Psoas muscle (tissue), 8 donors: ENCODE measurements around the gene FARP2. TPM values are rescaled to one million over a fixed set of nuclear protein-coding genes. Genes with fewer than 3 reads are reported as not detected.
"Not testable (repeated sequence)": the region's sequence is repeated elsewhere in the genome, so short reads cannot be mapped to it uniquely, and the experiment has no call there.

Experiments used
- ATAC-seq, 4 donors: fragments of 200-7000 bp; cut with Tn5 transposase; one replicate each; pipeline ENCODE4 v1.9.1; 2020; ENCODE audit warnings: moderate library complexity in 3 of 4, mild to moderate bottlenecking in 2 of 4
- DNase-seq, 2 donors: peaks; one replicate each; pipeline ENCODE4 v3.0.0-alpha.2; 2020
- H3K27ac ChIP-seq: fragments of 200-600 bp; one replicate; pipeline ENCODE4 v1.8.0; 2022
- H3K27me3 ChIP-seq, 3 donors: fragments of 200-600 bp in 1 of 3; one replicate each; pipeline versions ENCODE4 v1.6.1 to v1.8.0; 2013 to 2022; ENCODE audit warnings: low read length in 2 of 3, mild to moderate bottlenecking in 2 of 3, moderate library complexity in 1 of 3; ENCODE audit not compliant: insufficient read depth in 3 of 3
- H3K36me3 ChIP-seq, 2 donors: fragments of 200-600 bp in 1 of 2; one replicate each; pipeline versions ENCODE4 v1.6.1 to v1.8.0; 2013 to 2022; ENCODE audit warnings: low read depth in 1 of 2, mild to moderate bottlenecking in 1 of 2, moderate library complexity in 1 of 2; ENCODE audit not compliant: insufficient read depth in 1 of 2
- H3K4me1 ChIP-seq: fragments of 200-600 bp; one replicate; pipeline ENCODE4 v1.8.0; 2022
- H3K4me3 ChIP-seq: fragments of 200-600 bp; one replicate; pipeline ENCODE4 v1.8.0; 2022; ENCODE audit warnings: mild to moderate bottlenecking
- H3K9me3 ChIP-seq: fragments of 200-600 bp; one replicate; pipeline ENCODE4 v1.8.0; 2022
- CTCF ChIP-seq: fragments of 200-600 bp; IDR thresholded peaks from one replicate; pipeline ENCODE4 v1.8.0; 2022; ENCODE audit warnings: antibody characterized with exemption
- WGBS, 3 donors: extraction: QIAGEN DNeasy Blood & Tissue Kit; methylation state at CpG; one replicate each; pipeline versions ENCODE4 v1.1.6 to v1.1.7; 2013; 5-methylcytosine and 5-hydroxymethylcytosine counted together
- intact Hi-C, 2 donors: fragments of 100-400 bp; cut with DNase I; formaldehyde crosslinking; loops; one replicate each; pipeline versions ENCODE4 v1.11.0 to v1.14.2; 2022
- polyA plus RNA-seq, 3 donors: library from polyadenylated mRNA; stranded (reverse); fragments of 200-250 nt; gene quantifications; one replicate each; pipeline ENCODE4 v1.2.3, GENCODE V29; 2013
- total RNA-seq, 4 donors: library from RNA; stranded (reverse); fragmentation: NEBNext Ultra II Directional in 2 of 4; extraction: Animal tissue kit (Norgen Biotek cat#: 25700) in 2 of 4; gene quantifications; one replicate each; pipeline versions ENCODE4 v1.2.1 to v1.2.4, GENCODE V29; 2021 to 2023
- donor health status: healthy with polysubstance abuse.
- donor health status: DM: no; HTN: no; CAD: no; lungs with moderate emphysema.
- donor health status: Bipolar disorder and iron deficiency.
- donor health status: healthy.
- donor health status: DM: yes; HTN: yes; CAD: no.
- donor health status: DM: no; HTN: no; CAD: no.
- donor health status: DM: no; HTN: no; CAD: no.
- donor health status: DM: yes; HTN: yes; CAD: no.

Gene FARP2
- total and polyA plus RNA-seq, 7 donors, result 5.8 to 18.4 (median 17.4) TPM

DNA sequence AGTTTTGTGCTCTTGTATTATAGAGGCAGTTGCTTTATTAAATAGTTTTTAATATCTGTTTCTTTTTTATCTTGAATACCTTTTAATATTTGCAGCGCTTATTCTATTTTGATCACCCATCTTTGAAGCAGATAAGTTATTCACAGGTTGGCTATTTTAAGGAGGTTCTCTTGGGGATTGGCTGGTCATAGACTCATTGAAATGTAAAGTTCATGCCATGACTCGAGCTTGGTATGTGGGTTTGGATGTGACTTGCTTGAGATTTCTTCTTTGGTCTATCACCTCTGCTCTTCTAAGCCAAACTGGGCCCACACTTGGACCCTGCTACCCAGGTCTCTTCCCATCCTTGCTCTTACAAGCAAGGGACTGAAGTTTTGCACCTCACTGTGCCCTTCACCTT lies 33.6 kb downstream of the FARP2 start:
- WGBS, 3 donors, result 74 to 86% (median 80%) methylated on average over 2 of the region's 2 CpGs
- no peaks in the 10 kb centered on the region for H3K27me3 ChIP-seq
- peaks cover 0 to 2% of the 10 kb centered on the region in 2 donors for H3K36me3 ChIP-seq
- no peaks in the 10 kb centered on the region for H3K4me1 ChIP-seq
- no peak overlapping the region for H3K4me3 ChIP-seq
- intact Hi-C loops, result no loop called here
- ATAC-seq (no peak), DNase-seq (no peak)
- no peak overlapping the region for H3K27ac ChIP-seq
- TF ChIP-seq CTCF, result no peak
- H3K9me3 ChIP-seq, result no peaks in the 10 kb centered on the region

DNA sequence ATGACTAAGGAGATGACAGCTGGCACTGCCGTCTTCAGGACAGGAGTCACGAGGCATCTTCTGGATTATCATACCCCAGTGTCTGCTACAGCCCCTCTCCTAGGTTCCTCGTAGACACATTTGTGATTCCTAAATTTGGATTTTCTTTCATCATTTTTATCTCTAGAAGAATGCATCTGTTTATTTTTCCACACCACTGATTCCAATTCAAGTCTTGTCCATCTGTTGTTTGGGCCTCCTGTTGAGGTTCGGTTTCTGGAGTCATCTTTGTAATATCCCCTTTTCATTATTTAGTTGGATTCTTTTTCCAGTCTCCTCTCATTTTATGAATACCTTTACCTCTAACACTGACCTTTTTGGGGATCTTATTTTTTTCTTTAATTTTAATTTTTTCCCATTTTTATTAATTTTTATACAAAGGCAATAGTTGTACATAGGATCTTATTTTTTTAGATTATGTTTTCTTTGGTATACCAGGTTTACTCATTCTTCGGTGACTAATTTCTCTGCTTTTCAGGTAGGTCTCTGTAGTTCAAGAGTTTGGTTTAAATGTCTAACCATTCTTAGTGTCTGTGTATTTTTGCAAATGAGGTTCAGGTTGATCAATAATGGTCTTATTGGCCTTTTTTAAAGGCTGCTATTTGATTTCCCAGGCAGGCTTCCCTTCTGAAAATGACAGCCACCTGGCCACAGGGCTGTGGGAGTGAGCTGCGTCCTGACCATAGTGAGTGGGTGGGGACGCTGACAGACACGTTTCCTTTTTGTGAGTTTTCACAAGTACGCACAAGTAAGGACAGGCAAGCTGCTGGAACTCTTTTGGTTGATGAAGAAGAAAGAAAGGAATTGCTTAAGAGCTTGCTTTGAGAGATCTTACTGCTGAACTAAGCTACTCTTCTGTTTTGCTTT lies 34.5 kb downstream of the FARP2 start:
- 85 to 92% (median 91%) methylated on average over 9 of the region's 9 CpGs for WGBS, 3 donors
- no peak for DNase-seq
- no peak for ATAC-seq
- intact Hi-C loops, result no loop called here
- Histone ChIP-seq H3K9me3 (no peaks in the 10 kb centered on the region), H3K4me3 (no peak overlapping the region), H3K27me3 (no peaks in the 10 kb centered on the region), H3K4me1 (no peaks in the 10 kb centered on the region), H3K36me3 (peaks cover 0 to 5% of the 10 kb centered on the region in 2 donors), H3K27ac (no peak overlapping the region)
- no peak for TF ChIP-seq CTCF

GRCh38 chr2:241391892-241392665 lies 36.0 kb downstream of the FARP2 start:
- intact Hi-C loops, result no loop called here
- TF ChIP-seq CTCF, result peak; percentile 25
- H3K9me3 ChIP-seq, result no peaks in the 10 kb centered on the region
- H3K4me1 ChIP-seq, result no peaks in the 10 kb centered on the region
- 72 to 78% (median 76%) methylated on average over 6 of the region's 6 CpGs for WGBS, 3 donors
- ATAC-seq, result peak in 2 of 4 donors; percentile 44 to 52
- no peak for DNase-seq
- peaks cover 0 to 5% of the 10 kb centered on the region in 2 donors for H3K36me3 ChIP-seq
- no peak overlapping the region for H3K27ac ChIP-seq
- H3K27me3 ChIP-seq, result no peaks in the 10 kb centered on the region
- no peak overlapping the region for H3K4me3 ChIP-seq

- H3K27me3 ChIP-seq, H3K9me3 ChIP-seq, H3K36me3 ChIP-seq, H3K4me1 ChIP-seq, intact Hi-C loops, H3K4me3 ChIP-seq, ATAC-seq, H3K27ac ChIP-seq, DNase-seq: not testable (repeated sequence)
- 95 to 99% (median 96%) methylated on average over 4 of the region's 4 CpGs for WGBS, 3 donors
Observed at GRCh38 chr2:241392753-241393152, 36.7 kb downstream of the FARP2 start.
